Esophagus muscularis mucosa (tissue), 4 donors: ENCODE data around the gene UBTD1.
A peak's percentile ranks its signal among the peaks of the same experiment; 100 is the strongest.

Experiments used
- EP300 ChIP-seq: sonication (generic); formaldehyde crosslinking; IDR thresholded peaks from one replicate; pipeline ENCODE4 v1.6.1; 2017; ENCODE audit warnings: antibody characterized with exemption
- POLR2A ChIP-seq: fragments of 450-650 bp; IDR thresholded peaks from one replicate; pipeline ENCODE4 v1.6.1; 2017; ENCODE audit warnings: antibody characterized with exemption, moderate library complexity, mild to moderate bottlenecking, low read depth
- POLR2AphosphoS5 ChIP-seq, 2 donors: sonication (generic); formaldehyde crosslinking; IDR thresholded peaks; one replicate each; pipeline ENCODE4 v1.6.1; 2017; ENCODE audit warnings: antibody characterized with exemption in 2 of 2
- TF ChIP-seq, protein P1 (sequence below), 3 experiments: fragments of 200-600 bp in 2 of 3; fragments of 450-650 bp in 1 of 3; sonication (generic) in 2 of 3; IDR thresholded peaks; one replicate each; pipeline ENCODE4 v1.5.1; 2017 to 2019; ENCODE audit warnings: antibody characterized with exemption in 3 of 3, mild to moderate bottlenecking in 2 of 3, moderate library complexity in 1 of 3

DNA sequence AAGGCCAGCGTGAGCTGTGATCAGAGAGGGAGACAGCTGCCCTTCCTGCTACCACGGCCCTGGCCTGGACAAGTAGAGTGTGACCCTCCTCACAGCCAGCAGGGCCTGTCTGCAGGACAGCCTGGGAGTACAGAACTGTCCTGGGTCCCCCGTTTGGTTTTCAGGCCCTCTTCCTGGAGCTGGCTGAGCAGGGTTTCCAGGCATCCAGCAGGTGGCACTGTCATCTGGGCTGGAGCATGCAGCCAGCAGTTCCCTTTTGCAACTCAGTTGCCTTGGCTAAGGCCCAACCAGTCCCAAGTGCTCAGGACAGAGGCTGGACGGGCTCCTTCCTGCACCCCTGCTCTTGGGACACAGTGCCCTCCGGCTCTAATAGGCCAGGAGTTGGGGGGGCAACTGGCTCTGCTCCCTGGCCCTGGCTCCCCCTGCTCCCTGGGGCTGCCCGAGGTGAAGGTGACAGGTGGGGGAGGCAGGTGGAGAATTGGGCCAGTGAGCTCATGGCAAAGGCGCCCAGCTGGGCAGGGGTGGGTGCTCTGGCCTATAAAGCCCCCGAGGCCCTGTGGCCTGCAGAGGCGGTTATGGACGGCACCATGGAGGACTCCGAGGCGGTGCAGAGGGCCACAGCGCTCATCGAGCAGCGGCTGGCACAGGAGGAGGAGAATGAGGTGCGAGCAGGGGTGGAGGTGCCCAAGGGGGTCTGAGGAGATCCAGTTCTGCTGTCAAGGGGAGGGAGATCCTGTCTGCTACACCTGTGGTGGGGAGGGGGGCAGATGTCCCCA lies 73.7 kb downstream of the UBTD1 start, which contains the start of gene ANKRD2:
- TF ChIP-seq, protein P1, sequence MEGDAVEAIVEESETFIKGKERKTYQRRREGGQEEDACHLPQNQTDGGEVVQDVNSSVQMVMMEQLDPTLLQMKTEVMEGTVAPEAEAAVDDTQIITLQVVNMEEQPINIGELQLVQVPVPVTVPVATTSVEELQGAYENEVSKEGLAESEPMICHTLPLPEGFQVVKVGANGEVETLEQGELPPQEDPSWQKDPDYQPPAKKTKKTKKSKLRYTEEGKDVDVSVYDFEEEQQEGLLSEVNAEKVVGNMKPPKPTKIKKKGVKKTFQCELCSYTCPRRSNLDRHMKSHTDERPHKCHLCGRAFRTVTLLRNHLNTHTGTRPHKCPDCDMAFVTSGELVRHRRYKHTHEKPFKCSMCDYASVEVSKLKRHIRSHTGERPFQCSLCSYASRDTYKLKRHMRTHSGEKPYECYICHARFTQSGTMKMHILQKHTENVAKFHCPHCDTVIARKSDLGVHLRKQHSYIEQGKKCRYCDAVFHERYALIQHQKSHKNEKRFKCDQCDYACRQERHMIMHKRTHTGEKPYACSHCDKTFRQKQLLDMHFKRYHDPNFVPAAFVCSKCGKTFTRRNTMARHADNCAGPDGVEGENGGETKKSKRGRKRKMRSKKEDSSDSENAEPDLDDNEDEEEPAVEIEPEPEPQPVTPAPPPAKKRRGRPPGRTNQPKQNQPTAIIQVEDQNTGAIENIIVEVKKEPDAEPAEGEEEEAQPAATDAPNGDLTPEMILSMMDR (IDR thresholded peaks at IDR 0.05): peak in 2 of 3 experiments; percentile 87 to 90
- TF ChIP-seq POLR2A (no peak), POLR2AphosphoS5 (IDR thresholded peaks at IDR 0.05) (peak; percentile 51 to 63), EP300 (no peak)
